CD4-positive, alpha-beta T cell (primary cell): ENCODE measurements around the gene IL17C. TPM values are rescaled to one million over a fixed set of nuclear protein-coding genes. Genes with fewer than 3 reads are reported as not detected.

Experiments used
- ATAC-seq: fragments of 200-7000 bp; cut with Tn5 transposase; one replicate; pipeline ENCODE4 v1.10.0; 2022; ENCODE audit warnings: mild to moderate bottlenecking; ENCODE audit not compliant: poor library complexity
- CTCF ChIA-PET: fragments of 350-600 bp; sonication (Branson Sonifier 250); formaldehyde crosslinking; loops from one replicate; lab custom pipeline; 2021; ENCODE audit warnings: antibody characterized with exemption, inconsistent platforms; lab: Charles Lee
- POLR2A ChIA-PET: fragments of 350-600 bp; sonication (Branson Sonifier 250); formaldehyde crosslinking; loops from one replicate; lab custom pipeline; 2021; ENCODE audit warnings: antibody characterized with exemption, inconsistent platforms; lab: Charles Lee
- DNase-seq, 14 experiments: peaks; one replicate each; pipeline ENCODE4 v3.0.0-alpha.2; 2013 to 2020; ENCODE audit warnings: mixed read lengths in 2 of 14
- H3K27ac ChIP-seq, 2 donors: one replicate each; pipeline versions ENCODE4 v1.5.1 to v1.7.0; 2013; ENCODE audit warnings: low read length in 2 of 2, low read depth in 1 of 2, mild to moderate bottlenecking in 1 of 2
- H3K27me3 ChIP-seq, 2 experiments: 1 replicate in 1 of 2; 2 replicates in 1 of 2; pipeline versions ENCODE4 v1.6.1 to v1.7.0; 2013; ENCODE audit warnings: low read length in 2 of 2, control low read depth in 1 of 2, mild to moderate bottlenecking in 1 of 2, moderate library complexity in 1 of 2; ENCODE audit not compliant: insufficient read depth in 2 of 2, control insufficient read depth in 1 of 2
- H3K36me3 ChIP-seq: one replicate; pipeline ENCODE4 v1.6.1; 2013; ENCODE audit warnings: low read length, control low read depth; ENCODE audit not compliant: insufficient read depth
- H3K4me1 ChIP-seq: one replicate; pipeline ENCODE4 v1.6.1; 2013; ENCODE audit warnings: low read length, control low read depth; ENCODE audit not compliant: insufficient read depth
- H3K4me3 ChIP-seq: one replicate; pipeline ENCODE4 v1.5.1; 2013; ENCODE audit warnings: mild to moderate bottlenecking, low read length, moderate library complexity
- H3K9me3 ChIP-seq, 2 experiments: 1 replicate in 1 of 2; 2 replicates in 1 of 2; pipeline versions ENCODE4 v1.6.1 to v1.7.0; 2013; ENCODE audit warnings: low read length in 2 of 2, mild to moderate bottlenecking in 2 of 2, control low read depth in 1 of 2, moderate library complexity in 1 of 2; ENCODE audit not compliant: control insufficient read depth in 1 of 2, insufficient read depth in 1 of 2
- H3K27ac Mint-ChIP-seq: one replicate; pipeline ENCODE4 v1.8.0; 2020; ENCODE audit warnings: mixed read lengths
- H3K27me3 Mint-ChIP-seq: one replicate; pipeline ENCODE4 v1.8.0; 2021; ENCODE audit warnings: mixed read lengths
- H3K36me3 Mint-ChIP-seq: one replicate; pipeline ENCODE4 v1.8.0; 2021; ENCODE audit warnings: low read depth, mixed read lengths
- H3K4me1 Mint-ChIP-seq: one replicate; pipeline ENCODE4 v1.8.0; 2021; ENCODE audit warnings: low read depth, mixed read lengths
- H3K4me3 Mint-ChIP-seq: one replicate; pipeline ENCODE4 v1.8.0; 2020; ENCODE audit warnings: mild to moderate bottlenecking, mixed read lengths
- H3K9me3 Mint-ChIP-seq: one replicate; pipeline ENCODE4 v1.8.0; 2020; ENCODE audit warnings: mixed read lengths
- intact Hi-C, 2 experiments: fragments of 100-400 bp; cut with DNase I in 1 of 2; cut with micrococcal nuclease in 1 of 2; formaldehyde crosslinking; loops; one replicate each; pipeline versions ENCODE4 v1.15.1 to v1.9.0; 2023 to 2025; cut with DNase I, micrococcal nuclease
- total RNA-seq, 174 experiments: library from RNA in 2 of 174; stranded (reverse) in 2 of 174; gene quantifications; one replicate each; pipeline ENCODE4 v1.2.3 and lab custom pipeline; 2021 to 2026
- TF ChIP-seq, protein P1 (sequence below): fragments of 200-600 bp; IDR thresholded peaks from one replicate; pipeline ENCODE4 v1.8.0; 2022; ENCODE audit warnings: antibody characterized with exemption, mild to moderate bottlenecking

Gene IL17C
- total RNA-seq, 2 experiments from 2014 or later: 0.77 TPM; not detected in 1

- H3K27ac ChIP-seq: no peak overlapping the region
- peak overlapping the region; percentile 90 for H3K27ac Mint-ChIP-seq
- H3K36me3 ChIP-seq: peaks cover 46% of the 10 kb centered on the region
Measured at GRCh38 chr16:88617268-88618031, 20.9 kb upstream of the IL17C start.

GRCh38 chr16:88618182-88618955 is 20.0 kb upstream of the IL17C start:
- peak overlapping the region in 1 of 2 donors; percentile 71 for H3K27ac ChIP-seq
- Mint-ChIP-seq H3K4me1 (peaks cover 23% of the 10 kb centered on the region), H3K27me3 (no peaks in the 10 kb centered on the region), H3K4me3 (no peak overlapping the region), H3K36me3 (peaks cover 84% of the 10 kb centered on the region), H3K27ac (peak overlapping the region; percentile 90), H3K9me3 (no peaks in the 10 kb centered on the region)
- TF ChIP-seq, protein P1, sequence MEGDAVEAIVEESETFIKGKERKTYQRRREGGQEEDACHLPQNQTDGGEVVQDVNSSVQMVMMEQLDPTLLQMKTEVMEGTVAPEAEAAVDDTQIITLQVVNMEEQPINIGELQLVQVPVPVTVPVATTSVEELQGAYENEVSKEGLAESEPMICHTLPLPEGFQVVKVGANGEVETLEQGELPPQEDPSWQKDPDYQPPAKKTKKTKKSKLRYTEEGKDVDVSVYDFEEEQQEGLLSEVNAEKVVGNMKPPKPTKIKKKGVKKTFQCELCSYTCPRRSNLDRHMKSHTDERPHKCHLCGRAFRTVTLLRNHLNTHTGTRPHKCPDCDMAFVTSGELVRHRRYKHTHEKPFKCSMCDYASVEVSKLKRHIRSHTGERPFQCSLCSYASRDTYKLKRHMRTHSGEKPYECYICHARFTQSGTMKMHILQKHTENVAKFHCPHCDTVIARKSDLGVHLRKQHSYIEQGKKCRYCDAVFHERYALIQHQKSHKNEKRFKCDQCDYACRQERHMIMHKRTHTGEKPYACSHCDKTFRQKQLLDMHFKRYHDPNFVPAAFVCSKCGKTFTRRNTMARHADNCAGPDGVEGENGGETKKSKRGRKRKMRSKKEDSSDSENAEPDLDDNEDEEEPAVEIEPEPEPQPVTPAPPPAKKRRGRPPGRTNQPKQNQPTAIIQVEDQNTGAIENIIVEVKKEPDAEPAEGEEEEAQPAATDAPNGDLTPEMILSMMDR: no peak
- H3K36me3 ChIP-seq: peaks cover 50% of the 10 kb centered on the region
- peaks cover 41% of the 10 kb centered on the region for H3K4me1 ChIP-seq
- DNase-seq (no peak), ATAC-seq (no peak)
- no peak overlapping the region for H3K4me3 ChIP-seq
- intact Hi-C loops: no loop called here
- H3K27me3 ChIP-seq: no peaks in the 10 kb centered on the region
- H3K9me3 ChIP-seq: no peaks in the 10 kb centered on the region
- POLR2A ChIA-PET: no interaction called here
- CTCF ChIA-PET: no interaction called here

More at GRCh38 chr16:88617268-88618031, 20.9 kb upstream of the IL17C start:
- H3K27me3 Mint-ChIP-seq: no peaks in the 10 kb centered on the region
- intact Hi-C loops: no loop called here
- no peak for ATAC-seq
- Histone ChIP-seq H3K27me3 (no peaks in the 10 kb centered on the region), H3K9me3 (no peaks in the 10 kb centered on the region), H3K4me3 (no peak overlapping the region), H3K4me1 (peaks cover 41% of the 10 kb centered on the region)
- H3K9me3 Mint-ChIP-seq: no peaks in the 10 kb centered on the region
- ChIA-PET POLR2A (interaction anchor here (1.5 kb wide), 1 partner anchor 21 kb away, joined by 3 read pairs; the partner anchor contains the start of gene IL17C), CTCF (no interaction called here)
- peaks cover 28% of the 10 kb centered on the region for H3K4me1 Mint-ChIP-seq
- peaks cover 84% of the 10 kb centered on the region for H3K36me3 Mint-ChIP-seq
- no peak for DNase-seq
- TF ChIP-seq, protein P1: no peak
- no peak overlapping the region for H3K4me3 Mint-ChIP-seq

GRCh38 chr16:88618956-88619667 is 19.3 kb upstream of the IL17C start:
- H3K9me3 Mint-ChIP-seq: no peaks in the 10 kb centered on the region
- Histone ChIP-seq H3K27me3 (no peaks in the 10 kb centered on the region), H3K36me3 (peaks cover 51% of the 10 kb centered on the region), H3K27ac (peak overlapping the region in 1 of 2 donors; percentile 71), H3K4me3 (no peak overlapping the region), H3K9me3 (no peaks in the 10 kb centered on the region), H3K4me1 (peaks cover 41% of the 10 kb centered on the region)
- intact Hi-C loops: no loop called here
- no peak overlapping the region for H3K4me3 Mint-ChIP-seq
- no peaks in the 10 kb centered on the region for H3K27me3 Mint-ChIP-seq
- ChIA-PET CTCF (interaction anchor here (0.8 to 1.8 kb wide), 5 partner anchors 12 to 163 kb away, joined by 3 to 8 read pairs (median 4); no protein-coding TSS in a partner anchor), POLR2A (interaction anchor here (0.6 to 1.8 kb wide), 12 partner anchors 13 to 238 kb away, joined by 3 to 21 read pairs (median 6); partner anchors contain the start of genes CTU2, GALNS, RNF166 and TRAPPC2L)
- TF ChIP-seq, protein P1: no peak
- DNase-seq (no peak), ATAC-seq (no peak)
- H3K4me1 Mint-ChIP-seq: peaks cover 19% of the 10 kb centered on the region
- H3K27ac Mint-ChIP-seq: peak overlapping the region; percentile 90
- H3K36me3 Mint-ChIP-seq: peaks cover 85% of the 10 kb centered on the region
